Measurements from ENCODE around the gene NRXN3.

Gene NRXN3

GRCh38 chr14:79337761-79338160, 1167.6 kb downstream of the NRXN3 start:
- Histone ChIP-seq H3K4me3 (ENCODE audit: severe bottlenecking) (no peak overlapping the region), H3K4me1 (ENCODE audit: insufficient read depth, poor library complexity, severe bottlenecking) (no peaks in the 10 kb centered on the region), H3K36me3 (ENCODE audit: low read depth) (no peaks in the 10 kb centered on the region), H3K9me3 (ENCODE audit: severe bottlenecking) (no peaks in the 10 kb centered on the region), H3K27ac (ENCODE audit: poor library complexity, severe bottlenecking) (no peak overlapping the region), H3K27me3 (ENCODE audit: insufficient read depth, poor library complexity, severe bottlenecking) (peaks cover 18% of the 10 kb centered on the region)
- DNase-seq (ENCODE audit: low spot score) (no peak), ATAC-seq (ENCODE audit: low read depth) (no peak)
- TF ChIP-seq CTCF (IDR thresholded peaks at IDR 0.05; ENCODE audit: poor library complexity, severe bottlenecking) = no peak

DNA sequence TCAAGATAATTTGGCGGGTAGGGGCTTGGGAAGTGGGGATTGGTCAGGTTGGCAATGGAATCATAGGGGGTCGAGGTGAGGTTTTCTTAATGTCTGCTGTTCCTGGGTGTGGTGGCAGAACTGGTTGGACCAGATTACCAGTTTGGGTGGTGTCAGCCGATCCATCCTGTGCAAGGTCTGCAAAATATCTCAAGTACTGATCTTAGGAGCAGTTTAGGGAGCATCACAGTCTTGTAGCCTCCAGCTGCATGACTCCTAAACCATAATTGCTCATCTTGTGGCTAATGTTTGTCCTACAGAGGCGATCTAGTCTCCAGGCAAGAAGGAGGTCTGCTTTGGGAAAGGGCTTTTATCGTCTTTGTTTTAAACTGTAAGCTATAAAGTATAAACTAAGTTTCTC, 1172.8 kb downstream of the NRXN3 start:
- H3K27ac ChIP-seq (ENCODE audit: poor library complexity, severe bottlenecking) = no peak overlapping the region
- H3K27me3 ChIP-seq (ENCODE audit: insufficient read depth, poor library complexity, severe bottlenecking) = peaks cover 5% of the 10 kb centered on the region
- ATAC-seq (ENCODE audit: low read depth) (peak; percentile 40; the same call in 1 of the 3 replicates), DNase-seq (ENCODE audit: low spot score) (no peak)
- no peaks in the 10 kb centered on the region for H3K9me3 ChIP-seq (ENCODE audit: severe bottlenecking)
- no peaks in the 10 kb centered on the region for H3K36me3 ChIP-seq (ENCODE audit: low read depth)
- no peak for TF ChIP-seq CTCF (IDR thresholded peaks at IDR 0.05; ENCODE audit: poor library complexity, severe bottlenecking)
- H3K4me1 ChIP-seq (ENCODE audit: insufficient read depth, poor library complexity, severe bottlenecking) = no peaks in the 10 kb centered on the region
- no peak overlapping the region for H3K4me3 ChIP-seq (ENCODE audit: severe bottlenecking)

- no peak for ATAC-seq (ENCODE audit: low read depth)
- no peaks in the 10 kb centered on the region for H3K36me3 ChIP-seq (ENCODE audit: low read depth)
- no peak for DNase-seq (ENCODE audit: low spot score)
- no peak overlapping the region for H3K4me3 ChIP-seq (ENCODE audit: severe bottlenecking)
- TF ChIP-seq CTCF (IDR thresholded peaks at IDR 0.05; ENCODE audit: poor library complexity, severe bottlenecking) = no peak
- peaks cover 9% of the 10 kb centered on the region for H3K27me3 ChIP-seq (ENCODE audit: insufficient read depth, poor library complexity, severe bottlenecking)
- no peaks in the 10 kb centered on the region for H3K9me3 ChIP-seq (ENCODE audit: severe bottlenecking)
- H3K27ac ChIP-seq (ENCODE audit: poor library complexity, severe bottlenecking) = no peak overlapping the region
- H3K4me1 ChIP-seq (ENCODE audit: insufficient read depth, poor library complexity, severe bottlenecking) = no peaks in the 10 kb centered on the region
Observed at GRCh38 chr14:79351011-79351410, 1180.8 kb downstream of the NRXN3 start.

GRCh38 chr14:79352076-79352630, 1182.0 kb downstream of the NRXN3 start:
- no peaks in the 10 kb centered on the region for H3K36me3 ChIP-seq (ENCODE audit: low read depth)
- TF ChIP-seq CTCF (IDR thresholded peaks at IDR 0.05; ENCODE audit: poor library complexity, severe bottlenecking) = no peak
- peaks cover 9% of the 10 kb centered on the region for H3K27me3 ChIP-seq (ENCODE audit: insufficient read depth, poor library complexity, severe bottlenecking)
- H3K4me3 ChIP-seq (ENCODE audit: severe bottlenecking) = no peak overlapping the region
- ATAC-seq (ENCODE audit: low read depth) (no peak), DNase-seq (ENCODE audit: low spot score) (no peak)
- no peak overlapping the region for H3K27ac ChIP-seq (ENCODE audit: poor library complexity, severe bottlenecking)
- H3K9me3 ChIP-seq (ENCODE audit: severe bottlenecking) = no peaks in the 10 kb centered on the region
- no peaks in the 10 kb centered on the region for H3K4me1 ChIP-seq (ENCODE audit: insufficient read depth, poor library complexity, severe bottlenecking)

- DNase-seq (ENCODE audit: low spot score) = no peak
- TF ChIP-seq CTCF (IDR thresholded peaks at IDR 0.05; ENCODE audit: poor library complexity, severe bottlenecking) = no peak
- no peak for ATAC-seq (ENCODE audit: low read depth)
- H3K27me3 ChIP-seq (ENCODE audit: insufficient read depth, poor library complexity, severe bottlenecking) = peaks cover 9% of the 10 kb centered on the region
- no peaks in the 10 kb centered on the region for H3K36me3 ChIP-seq (ENCODE audit: low read depth)
- H3K27ac ChIP-seq (ENCODE audit: poor library complexity, severe bottlenecking) = no peak overlapping the region
- H3K4me3 ChIP-seq (ENCODE audit: severe bottlenecking) = no peak overlapping the region
- no peaks in the 10 kb centered on the region for H3K4me1 ChIP-seq (ENCODE audit: insufficient read depth, poor library complexity, severe bottlenecking)
- H3K9me3 ChIP-seq (ENCODE audit: severe bottlenecking) = no peaks in the 10 kb centered on the region
Observed at GRCh38 chr14:79354336-79354735, 1184.2 kb downstream of the NRXN3 start.

Measured in RWPE2 (cell line).